Islet precursor cell (in vitro differentiated cells): ENCODE data around the gene DIS3L2.
"Not testable (repeated sequence)": the region's sequence is repeated elsewhere in the genome, so short reads cannot be mapped to it uniquely, and the experiment has no call there.

Experiments used
- DNase-seq: peaks from one replicate; pipeline ENCODE4 v3.0.0-alpha.2; 2018

DIS3L2 gene

GRCh38 chr2:232377319-232377718 lies 415.8 kb downstream of the DIS3L2 start:
- DNase-seq: no peak

- peak; percentile 81 for DNase-seq
These were observed 416.6 kb downstream of the DIS3L2 start for GRCh38 chr2:232377841-232378734.

- not testable (repeated sequence) for DNase-seq
These were observed 417.2 kb downstream of the DIS3L2 start, which contains the start of gene ALPP for GRCh38 chr2:232378735-232379151. TSS of gene ALPP (plus strand) at chr2:232378751. CDS start at chr2:232378803, 52 bp downstream.

- DNase-seq: not testable (repeated sequence)
These were observed 418.4 kb downstream of the DIS3L2 start for GRCh38 chr2:232379610-232380590.

- DNase-seq: not testable (repeated sequence)
These were observed 419.9 kb downstream of the DIS3L2 start for GRCh38 chr2:232381204-232382031.

GRCh38 chr2:232382331-232383225 lies 421.1 kb downstream of the DIS3L2 start:
- no peak for DNase-seq

GRCh38 chr2:232384466-232384865 lies 423.0 kb downstream of the DIS3L2 start:
- no peak for DNase-seq

GRCh38 chr2:232385058-232385457 lies 423.5 kb downstream of the DIS3L2 start:
- not testable (repeated sequence) for DNase-seq

- peak; percentile 98 for DNase-seq
These were observed 424.4 kb downstream of the DIS3L2 start for GRCh38 chr2:232385660-232386489.

GRCh38 chr2:232386490-232386739 lies 424.9 kb downstream of the DIS3L2 start:
- DNase-seq: peak; percentile 81
